Measurements from ENCODE around the gene NRL. TPM values are rescaled to one million over a fixed set of nuclear protein-coding genes. Genes with fewer than 3 reads are reported as not detected.

NRL gene
- total and polyA plus RNA-seq, 8 donors, result 0.37 to 2.4 (median 1.4) TPM

DNA sequence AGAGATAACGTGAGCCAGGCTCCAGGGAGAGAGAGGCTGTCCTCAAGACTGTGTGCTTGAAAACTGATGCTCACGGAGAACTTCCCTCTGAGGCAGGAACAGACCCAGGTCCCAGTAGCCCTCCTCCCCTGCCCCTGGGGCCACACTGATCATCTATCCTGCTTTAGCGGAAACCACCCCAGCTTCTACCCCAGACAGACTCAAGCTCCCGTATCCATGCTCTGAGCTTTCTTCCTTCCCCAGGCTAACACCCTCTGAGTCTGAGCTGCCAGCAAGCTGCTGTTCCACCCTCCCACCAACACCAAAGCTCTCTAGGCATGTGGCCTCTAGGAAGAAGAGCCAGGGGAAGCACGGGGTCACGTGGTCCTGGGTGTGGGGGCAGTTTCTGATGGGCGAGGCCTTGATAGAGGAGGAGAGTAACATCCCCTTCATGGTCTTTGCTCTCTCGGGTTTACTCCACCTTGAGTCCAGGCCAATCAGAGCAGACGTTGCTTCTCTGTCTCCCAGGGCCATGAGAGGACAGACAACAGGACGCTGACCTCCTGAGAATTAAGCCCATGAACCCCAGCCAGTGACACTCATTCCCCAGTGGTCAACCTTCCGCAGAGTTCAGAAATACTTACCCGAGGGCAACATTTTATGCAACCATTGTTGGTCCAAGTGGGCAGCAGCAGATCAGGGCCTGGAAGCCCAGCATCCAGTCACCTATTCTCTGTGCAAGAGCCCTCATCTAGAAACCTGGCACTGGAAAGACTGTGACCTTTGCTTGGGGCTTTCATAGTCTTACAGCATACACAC, 19.3 kb downstream of the NRL start:
- intact Hi-C loops (cut with DNase I), result no loop called here
- FAIRE-seq (no peak), DNase-seq (peak in 3 of 6 donors; percentile 45 to 60 (median 52)), ATAC-seq (no peak)
- Histone ChIP-seq H3K9me3 (no peaks in the 10 kb centered on the region), H3K4me1 (peaks cover 14 to 31% (median 14%) of the 10 kb centered on the region in 3 donors), H3K4me3 (peak overlapping the region; percentile 75 to 94 (median 84)), H3K27me3 (no peaks in the 10 kb centered on the region), H3K36me3 (no peaks in the 10 kb centered on the region), H3K27ac (peak overlapping the region; percentile 91 to 96 (median 94))
- TF ChIP-seq, protein P1, sequence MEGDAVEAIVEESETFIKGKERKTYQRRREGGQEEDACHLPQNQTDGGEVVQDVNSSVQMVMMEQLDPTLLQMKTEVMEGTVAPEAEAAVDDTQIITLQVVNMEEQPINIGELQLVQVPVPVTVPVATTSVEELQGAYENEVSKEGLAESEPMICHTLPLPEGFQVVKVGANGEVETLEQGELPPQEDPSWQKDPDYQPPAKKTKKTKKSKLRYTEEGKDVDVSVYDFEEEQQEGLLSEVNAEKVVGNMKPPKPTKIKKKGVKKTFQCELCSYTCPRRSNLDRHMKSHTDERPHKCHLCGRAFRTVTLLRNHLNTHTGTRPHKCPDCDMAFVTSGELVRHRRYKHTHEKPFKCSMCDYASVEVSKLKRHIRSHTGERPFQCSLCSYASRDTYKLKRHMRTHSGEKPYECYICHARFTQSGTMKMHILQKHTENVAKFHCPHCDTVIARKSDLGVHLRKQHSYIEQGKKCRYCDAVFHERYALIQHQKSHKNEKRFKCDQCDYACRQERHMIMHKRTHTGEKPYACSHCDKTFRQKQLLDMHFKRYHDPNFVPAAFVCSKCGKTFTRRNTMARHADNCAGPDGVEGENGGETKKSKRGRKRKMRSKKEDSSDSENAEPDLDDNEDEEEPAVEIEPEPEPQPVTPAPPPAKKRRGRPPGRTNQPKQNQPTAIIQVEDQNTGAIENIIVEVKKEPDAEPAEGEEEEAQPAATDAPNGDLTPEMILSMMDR (IDR thresholded peaks at IDR 0.05), result no peak
- 33 to 36% methylated on average over 12 of the region's 12 CpGs for WGBS, 2 donors

DNA sequence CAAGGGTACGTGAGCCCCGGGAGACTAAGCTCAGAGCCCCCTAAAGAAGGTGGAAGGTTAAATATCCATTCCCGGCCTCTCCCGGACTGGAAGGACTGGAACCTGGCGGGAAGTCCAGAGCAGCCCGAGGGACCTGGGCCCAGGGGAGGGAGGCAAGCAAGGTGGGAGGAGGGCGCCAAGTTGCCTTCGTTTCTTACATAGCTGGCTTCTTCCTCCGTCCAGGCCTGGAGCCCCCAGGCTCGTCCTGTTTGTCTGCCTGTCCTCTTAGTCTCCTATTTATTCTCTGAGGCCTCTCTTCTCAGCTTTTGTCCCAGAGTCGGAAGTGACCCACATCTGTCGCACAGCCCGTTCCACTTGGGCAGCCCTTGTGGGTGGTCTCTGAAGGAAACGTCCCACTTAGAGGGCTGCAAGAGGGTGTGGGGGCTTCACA, 19.9 kb downstream of the NRL start:
- H3K36me3 ChIP-seq, result no peaks in the 10 kb centered on the region
- DNase-seq (no peak), ATAC-seq (peak; percentile 1 to 3 (median 2)), FAIRE-seq (no peak)
- H3K4me1 ChIP-seq, result peaks cover 14 to 31% (median 14%) of the 10 kb centered on the region in 3 donors
- H3K4me3 ChIP-seq, result peak overlapping the region; percentile 75 to 94 (median 84)
- H3K9me3 ChIP-seq, result no peaks in the 10 kb centered on the region
- H3K27me3 ChIP-seq, result no peaks in the 10 kb centered on the region
- TF ChIP-seq, protein P1 (IDR thresholded peaks at IDR 0.05), result no peak
- intact Hi-C loops (cut with DNase I), result loop anchor here in 2 of 3 donors (5.0 kb wide), 1 partner anchor 38 kb away; no protein-coding TSS in a partner anchor
- H3K27ac ChIP-seq, result peak overlapping the region; percentile 91 to 96 (median 94)
- 4 to 8% methylated on average over 12 to 14 of the region's 14 CpGs for WGBS, 2 donors

DNA sequence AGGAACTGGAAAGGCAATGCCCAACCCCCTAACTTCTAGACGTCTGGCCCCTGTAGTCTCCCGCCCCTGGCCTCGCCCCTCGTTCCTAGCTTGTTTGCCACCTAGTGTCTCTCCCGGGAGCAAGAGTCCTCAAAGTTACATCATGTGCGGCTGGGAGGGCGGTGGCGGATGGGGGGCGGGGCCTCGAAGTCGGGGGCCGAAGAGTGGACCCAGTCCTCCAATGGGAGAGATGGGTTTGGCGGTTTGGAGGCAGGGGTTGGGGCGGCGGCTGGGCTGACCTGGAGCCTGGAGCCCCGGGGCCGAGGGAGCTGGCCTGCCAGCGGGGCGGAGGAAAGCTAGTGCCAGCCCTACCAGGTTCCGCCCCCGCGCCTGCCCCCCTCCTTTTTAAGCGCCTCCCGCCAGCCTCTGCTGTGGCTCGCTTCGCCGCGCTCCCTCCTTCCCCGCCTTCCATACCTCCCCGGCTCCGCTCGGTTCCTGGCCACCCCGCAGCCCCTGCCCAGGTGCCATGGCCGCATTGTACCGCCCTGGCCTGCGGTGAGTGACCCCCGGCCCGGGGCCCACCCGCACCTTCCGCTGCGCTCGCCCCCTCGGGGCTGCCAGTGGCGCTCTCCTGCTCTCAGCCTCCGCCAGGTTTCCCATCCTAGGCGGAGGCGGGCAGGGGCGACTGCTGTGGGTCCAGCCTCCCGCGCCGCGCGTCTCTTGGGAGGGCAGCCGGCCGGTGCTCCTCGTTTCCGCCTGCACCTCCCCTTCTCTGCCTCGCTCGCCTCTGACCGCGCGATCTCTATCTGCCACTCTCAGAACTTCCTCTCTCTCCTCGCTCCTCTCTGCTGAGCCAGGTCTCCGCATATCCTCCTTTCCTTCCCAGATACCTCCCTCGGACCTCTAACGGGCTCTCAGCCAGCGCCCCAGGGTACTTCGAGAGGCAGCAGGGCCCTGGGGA, 20.6 kb downstream of the NRL start, which contains the start of gene PCK2:
TSS of gene PCK2 (plus strand) at position 411 of the 940 bp plus-strand sequence. CDS start at position 506, 95 bp downstream.
- intact Hi-C loops (cut with DNase I), result loop anchor here in 2 of 3 donors (5.0 kb wide), 1 partner anchor 37 kb away; no protein-coding TSS in a partner anchor
- FAIRE-seq (no peak), ATAC-seq (peak; percentile 84 to 90 (median 88)), DNase-seq (peak; percentile 92 to 98 (median 94))
- 0 to 1% methylated on average over 49 to 68 of the region's 68 CpGs for WGBS, 2 donors
- peaks cover 10 to 27% (median 14%) of the 10 kb centered on the region in 3 donors for H3K4me1 ChIP-seq
- H3K4me3 ChIP-seq, result peak within 1 kb of the TSS; percentile 75 to 94 (median 84)
- TF ChIP-seq, protein P1 (IDR thresholded peaks at IDR 0.05), result no peak
- H3K27me3 ChIP-seq, result no peaks in the 10 kb centered on the region
- H3K9me3 ChIP-seq, result no peaks in the 10 kb centered on the region
- H3K36me3 ChIP-seq, result no peaks in the 10 kb centered on the region
- peak within 1 kb of the TSS; percentile 91 to 96 (median 94) for H3K27ac ChIP-seq

DNA sequence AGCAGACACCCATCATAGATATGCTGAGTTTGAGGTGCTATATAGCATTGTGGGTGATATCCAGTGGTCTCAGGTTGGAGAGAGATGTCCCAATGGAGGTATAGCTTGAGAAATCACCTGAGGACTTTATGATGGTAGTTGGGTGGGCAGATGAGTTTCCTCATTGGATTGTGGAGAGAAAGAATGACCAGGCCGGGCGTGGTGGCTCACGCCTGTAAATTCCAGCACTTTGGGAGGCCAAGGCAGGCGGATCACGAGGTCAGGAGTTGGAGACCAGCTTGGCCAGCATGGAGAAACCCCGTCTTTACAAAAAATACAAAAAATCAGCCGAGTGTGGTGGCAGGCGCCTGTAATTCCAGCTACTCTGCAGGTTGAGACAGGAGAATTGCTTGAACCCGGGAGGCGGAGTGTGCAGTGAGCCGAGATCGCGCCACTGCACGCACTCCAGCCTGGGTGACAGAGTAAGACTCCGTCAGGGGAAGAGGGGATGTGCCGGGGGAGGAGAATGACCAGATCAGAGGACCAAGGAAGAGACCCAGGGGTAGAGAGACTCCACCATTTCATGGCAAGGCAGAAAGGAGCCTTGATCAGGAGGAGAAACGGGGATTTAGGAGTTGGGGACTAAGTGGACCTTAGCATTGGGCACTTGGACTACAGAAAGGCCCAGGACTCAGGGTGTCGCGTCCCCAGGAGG, 21.4 kb downstream of the NRL start:
- DNase-seq (peak in 1 of 6 donors; percentile 45), ATAC-seq (no peak), FAIRE-seq (no peak)
- Histone ChIP-seq H3K27me3 (no peaks in the 10 kb centered on the region), H3K4me1 (peaks cover 8 to 20% (median 10%) of the 10 kb centered on the region in 3 donors), H3K9me3 (no peaks in the 10 kb centered on the region), H3K4me3 (peak overlapping the region in 1 of 4 donors; percentile 92), H3K36me3 (no peaks in the 10 kb centered on the region), H3K27ac (peak overlapping the region; percentile 91 to 96 (median 94))
- 79 to 85% methylated on average over 19 of the region's 19 CpGs for WGBS, 2 donors
- intact Hi-C loops (cut with DNase I), result loop anchor here in 2 of 3 donors (5.0 kb wide), 1 partner anchor 36 kb away; no protein-coding TSS in a partner anchor
- TF ChIP-seq, protein P1 (IDR thresholded peaks at IDR 0.05), result no peak

All from pancreas (tissue), 10 donors.